ENCODE measurements around the gene DNMT3L.
"Not testable (repeated sequence)": the region's sequence is repeated elsewhere in the genome, so short reads cannot be mapped to it uniquely, and the experiment has no call there.

DNMT3L gene

DNA sequence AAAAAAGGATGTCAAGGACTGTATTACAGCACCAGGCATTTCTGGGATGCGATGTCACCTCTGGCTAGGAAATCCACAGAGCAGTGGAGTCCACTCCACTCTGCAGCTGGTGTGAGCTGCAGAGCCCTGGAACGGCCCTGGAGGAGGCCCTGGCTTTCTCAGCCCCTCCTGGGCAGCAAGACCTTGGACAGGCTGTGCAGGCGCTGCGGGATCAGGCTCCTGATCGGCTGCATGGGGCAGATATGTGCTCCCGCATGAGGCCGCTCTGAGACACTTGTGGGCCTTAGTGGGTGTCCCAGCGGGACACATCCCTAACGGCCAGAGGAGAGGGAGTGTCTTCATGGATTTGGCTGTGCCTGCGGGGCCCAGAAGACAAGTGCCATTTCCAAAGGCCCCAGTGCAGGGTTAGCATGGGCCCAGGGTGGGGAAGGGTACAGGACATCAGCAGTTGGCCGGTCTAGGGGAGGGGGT lies 6.2 kb downstream of the DNMT3L start:
- TF ChIP-seq EZH2phosphoT487 (IDR thresholded peaks at IDR 0.05; ENCODE audit: borderline replicate concordance) = no peak
- TF ChIP-seq, protein P1, sequence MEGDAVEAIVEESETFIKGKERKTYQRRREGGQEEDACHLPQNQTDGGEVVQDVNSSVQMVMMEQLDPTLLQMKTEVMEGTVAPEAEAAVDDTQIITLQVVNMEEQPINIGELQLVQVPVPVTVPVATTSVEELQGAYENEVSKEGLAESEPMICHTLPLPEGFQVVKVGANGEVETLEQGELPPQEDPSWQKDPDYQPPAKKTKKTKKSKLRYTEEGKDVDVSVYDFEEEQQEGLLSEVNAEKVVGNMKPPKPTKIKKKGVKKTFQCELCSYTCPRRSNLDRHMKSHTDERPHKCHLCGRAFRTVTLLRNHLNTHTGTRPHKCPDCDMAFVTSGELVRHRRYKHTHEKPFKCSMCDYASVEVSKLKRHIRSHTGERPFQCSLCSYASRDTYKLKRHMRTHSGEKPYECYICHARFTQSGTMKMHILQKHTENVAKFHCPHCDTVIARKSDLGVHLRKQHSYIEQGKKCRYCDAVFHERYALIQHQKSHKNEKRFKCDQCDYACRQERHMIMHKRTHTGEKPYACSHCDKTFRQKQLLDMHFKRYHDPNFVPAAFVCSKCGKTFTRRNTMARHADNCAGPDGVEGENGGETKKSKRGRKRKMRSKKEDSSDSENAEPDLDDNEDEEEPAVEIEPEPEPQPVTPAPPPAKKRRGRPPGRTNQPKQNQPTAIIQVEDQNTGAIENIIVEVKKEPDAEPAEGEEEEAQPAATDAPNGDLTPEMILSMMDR (conservative IDR thresholded peaks at IDR 0.05; ENCODE audit: low read length) = no peak
- no peaks in the 10 kb centered on the region for H3F3A ChIP-seq (ENCODE audit: low read depth)
- no peaks in the 10 kb centered on the region for H3K79me2 ChIP-seq (ENCODE audit: insufficient read depth, low read length)
- H3K4me1 ChIP-seq (ENCODE audit: insufficient read depth, low read length, poor library complexity, severe bottlenecking) = no peaks in the 10 kb centered on the region
- no peaks in the 10 kb centered on the region for H3K27me3 ChIP-seq (ENCODE audit: insufficient read depth, low read length, poor library complexity, severe bottlenecking)
- no peak overlapping the region for H3K4me3 ChIP-seq (ENCODE audit: low read length, poor library complexity, severe bottlenecking)
- no peaks in the 10 kb centered on the region for H3K36me3 ChIP-seq (ENCODE audit: insufficient read depth, low read length)
- H4K20me1 ChIP-seq (ENCODE audit: insufficient read depth, low read length, poor library complexity, severe bottlenecking) = no peaks in the 10 kb centered on the region
- H2AFZ ChIP-seq (ENCODE audit: low read length) = no peak overlapping the region
- no peaks in the 10 kb centered on the region for H3K9me3 ChIP-seq (ENCODE audit: insufficient read depth, low read depth, low read length)
- no peaks in the 10 kb centered on the region for H3K9me2 ChIP-seq (replicated peaks; ENCODE audit: low read depth, low read length)
- H3K9ac ChIP-seq (ENCODE audit: low read depth, low read length, poor library complexity, severe bottlenecking) = no peak overlapping the region
- no peak overlapping the region for H3K4me2 ChIP-seq (ENCODE audit: low read depth, low read length, poor library complexity, severe bottlenecking)

DNA sequence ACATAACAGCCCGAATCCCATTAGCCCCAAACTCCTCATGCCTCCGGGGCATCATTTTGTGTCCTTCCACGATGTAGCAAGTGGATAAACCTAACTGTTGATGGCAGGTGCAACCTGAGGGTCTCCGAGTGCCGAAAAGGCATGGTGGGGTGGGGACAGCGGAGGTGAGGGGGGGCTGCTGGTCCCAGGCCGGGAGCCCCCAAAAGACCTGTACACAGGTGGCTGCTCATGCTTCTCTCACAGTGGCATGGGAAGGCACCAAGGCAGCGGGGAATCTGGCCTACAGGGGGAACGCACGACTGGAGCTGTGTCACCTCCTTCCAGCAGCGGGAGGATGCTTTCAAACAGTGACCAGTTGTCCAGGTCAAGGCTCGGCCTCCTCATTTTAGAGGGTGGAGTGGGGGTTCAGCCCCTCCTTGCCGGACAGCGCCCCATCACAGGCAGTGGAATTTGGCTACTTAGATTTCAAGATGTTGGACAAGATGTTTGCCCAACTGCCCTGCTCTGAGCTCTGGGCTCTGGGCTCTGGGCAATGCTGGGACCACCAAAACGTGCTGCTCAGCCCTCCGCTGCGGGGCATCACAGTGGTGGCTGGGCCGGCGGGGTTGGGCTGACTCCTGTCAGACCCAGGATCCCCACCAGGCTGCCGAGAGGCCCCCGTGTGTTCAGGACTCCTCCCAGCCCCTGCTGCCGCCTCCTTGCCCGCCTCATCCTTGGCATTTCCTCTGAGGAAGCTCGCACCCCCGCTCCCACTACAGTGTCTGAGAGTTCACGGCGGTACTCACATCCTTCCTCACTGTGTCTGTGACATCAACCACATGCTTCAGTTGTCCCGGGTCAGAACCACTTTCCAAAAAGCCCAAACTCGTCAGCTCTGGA lies 7.6 kb downstream of the DNMT3L start:
- H3K9me3 ChIP-seq (ENCODE audit: insufficient read depth, low read depth, low read length) = no peaks in the 10 kb centered on the region
- no peaks in the 10 kb centered on the region for H3K4me1 ChIP-seq (ENCODE audit: insufficient read depth, low read length, poor library complexity, severe bottlenecking)
- H3K4me3 ChIP-seq (ENCODE audit: low read length, poor library complexity, severe bottlenecking) = no peak overlapping the region
- no peaks in the 10 kb centered on the region for H3K9me2 ChIP-seq (replicated peaks; ENCODE audit: low read depth, low read length)
- no peak overlapping the region for H2AFZ ChIP-seq (ENCODE audit: low read length)
- no peaks in the 10 kb centered on the region for H3F3A ChIP-seq (ENCODE audit: low read depth)
- no peak overlapping the region for H3K4me2 ChIP-seq (ENCODE audit: low read depth, low read length, poor library complexity, severe bottlenecking)
- no peaks in the 10 kb centered on the region for H4K20me1 ChIP-seq (ENCODE audit: insufficient read depth, low read length, poor library complexity, severe bottlenecking)
- no peaks in the 10 kb centered on the region for H3K27me3 ChIP-seq (ENCODE audit: insufficient read depth, low read length, poor library complexity, severe bottlenecking)
- no peaks in the 10 kb centered on the region for H3K36me3 ChIP-seq (ENCODE audit: insufficient read depth, low read length)
- H3K9ac ChIP-seq (ENCODE audit: low read depth, low read length, poor library complexity, severe bottlenecking) = no peak overlapping the region
- no peaks in the 10 kb centered on the region for H3K79me2 ChIP-seq (ENCODE audit: insufficient read depth, low read length)
- TF ChIP-seq EZH2phosphoT487 (IDR thresholded peaks at IDR 0.05; ENCODE audit: borderline replicate concordance) = no peak

DNA sequence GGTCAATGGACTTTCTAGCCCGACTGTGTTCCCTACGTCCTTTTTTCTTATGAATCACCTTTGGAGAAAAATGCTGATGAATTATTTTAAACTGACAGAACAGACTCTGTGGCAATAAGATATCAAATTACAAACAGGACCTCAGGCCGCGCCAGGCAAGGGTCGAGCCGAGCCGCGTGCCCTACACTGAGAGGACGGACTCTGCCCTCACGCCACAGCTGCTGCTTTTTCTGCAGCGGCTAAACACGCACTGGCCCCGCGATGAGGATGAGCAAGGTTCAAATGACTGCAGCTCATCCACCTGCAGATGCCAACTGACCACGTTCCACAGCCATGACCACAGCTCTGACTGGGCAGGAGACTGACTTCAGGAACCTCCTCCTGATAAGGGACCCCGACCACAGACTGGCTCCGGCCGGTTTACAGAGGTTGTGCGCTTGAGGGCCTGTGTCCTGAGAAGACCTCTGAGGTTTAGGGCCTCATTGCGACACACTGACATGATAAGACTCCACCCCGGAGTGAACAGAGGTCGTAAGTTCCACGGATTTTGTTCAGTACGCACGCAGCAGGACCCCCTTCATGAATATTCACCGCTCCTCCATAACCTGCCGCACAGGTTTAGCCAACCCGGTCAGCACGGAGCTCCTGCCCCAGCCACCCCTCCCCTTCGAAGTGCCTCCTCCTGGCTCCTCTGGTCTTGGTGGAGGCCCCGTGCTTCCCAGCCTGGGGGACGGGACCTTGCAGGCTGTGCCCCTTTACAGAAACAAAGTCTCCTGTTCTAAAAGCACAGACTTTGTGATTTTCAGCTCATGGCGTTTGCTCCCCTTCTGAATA lies 12.3 kb downstream of the DNMT3L start:
- not testable (repeated sequence) for H3K4me2 ChIP-seq (ENCODE audit: low read depth, low read length, poor library complexity, severe bottlenecking); H3K27me3 ChIP-seq (ENCODE audit: insufficient read depth, low read length, poor library complexity, severe bottlenecking); H3K36me3 ChIP-seq (ENCODE audit: insufficient read depth, low read length); H3K9me3 ChIP-seq (ENCODE audit: insufficient read depth, low read depth, low read length); H3K9me2 ChIP-seq (replicated peaks; ENCODE audit: low read depth, low read length); H4K20me1 ChIP-seq (ENCODE audit: insufficient read depth, low read length, poor library complexity, severe bottlenecking); H3K9ac ChIP-seq (ENCODE audit: low read depth, low read length, poor library complexity, severe bottlenecking); H2AFZ ChIP-seq (ENCODE audit: low read length); H3K4me1 ChIP-seq (ENCODE audit: insufficient read depth, low read length, poor library complexity, severe bottlenecking); H3F3A ChIP-seq (ENCODE audit: low read depth); H3K79me2 ChIP-seq (ENCODE audit: insufficient read depth, low read length); H3K4me3 ChIP-seq (ENCODE audit: low read length, poor library complexity, severe bottlenecking)

DNA sequence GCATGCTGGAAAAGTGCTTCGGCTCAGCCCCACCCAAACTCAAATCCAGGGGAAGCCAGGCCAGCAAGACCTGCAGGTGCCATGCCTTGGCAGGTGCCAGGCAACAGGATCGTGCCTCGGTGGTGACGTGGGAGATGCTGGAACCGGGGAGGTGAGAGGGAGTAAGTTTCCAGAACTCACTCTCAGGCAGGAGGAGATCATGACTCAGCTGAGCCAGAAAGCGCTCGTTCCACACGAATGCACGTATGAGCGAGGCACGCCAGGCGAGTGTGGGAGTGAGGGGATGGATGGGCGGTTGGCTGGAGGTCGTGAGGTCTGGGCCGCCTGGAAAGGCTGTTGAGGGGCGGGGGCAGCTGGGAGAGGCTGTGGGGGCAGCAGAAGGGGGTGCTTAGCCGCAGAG lies 13.8 kb downstream of the DNMT3L start:
- H3K36me3 ChIP-seq (ENCODE audit: insufficient read depth, low read length); H3K9ac ChIP-seq (ENCODE audit: low read depth, low read length, poor library complexity, severe bottlenecking): not testable (repeated sequence)

DNA sequence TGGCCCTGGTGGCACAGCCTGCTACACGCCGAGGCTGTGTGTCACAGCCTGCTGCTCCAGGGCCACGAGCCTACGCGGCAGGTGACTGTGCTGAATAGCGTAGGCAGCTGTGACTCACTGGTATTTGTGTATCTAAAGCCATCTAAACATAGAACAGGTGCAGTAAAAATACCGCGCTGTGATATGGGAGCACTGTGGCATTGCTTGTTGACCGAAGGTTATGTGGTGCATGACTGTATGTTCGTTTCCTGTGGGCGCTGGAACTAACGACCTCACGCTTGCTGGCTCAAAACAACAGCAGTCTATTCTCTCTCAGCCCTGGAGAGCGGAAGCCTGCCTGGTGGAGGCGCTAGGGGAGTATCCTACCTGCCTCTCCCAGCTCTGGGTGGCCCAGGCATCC lies 17.7 kb downstream of the DNMT3L start:
- H3K4me1 ChIP-seq (ENCODE audit: insufficient read depth, low read length, poor library complexity, severe bottlenecking); H3K4me2 ChIP-seq (ENCODE audit: low read depth, low read length, poor library complexity, severe bottlenecking); H3K9me3 ChIP-seq (ENCODE audit: insufficient read depth, low read depth, low read length); H3K27me3 ChIP-seq (ENCODE audit: insufficient read depth, low read length, poor library complexity, severe bottlenecking); H3K36me3 ChIP-seq (ENCODE audit: insufficient read depth, low read length); H2AFZ ChIP-seq (ENCODE audit: low read length); H3K9ac ChIP-seq (ENCODE audit: low read depth, low read length, poor library complexity, severe bottlenecking); H3F3A ChIP-seq (ENCODE audit: low read depth); H3K79me2 ChIP-seq (ENCODE audit: insufficient read depth, low read length); H3K9me2 ChIP-seq (replicated peaks; ENCODE audit: low read depth, low read length); H4K20me1 ChIP-seq (ENCODE audit: insufficient read depth, low read length, poor library complexity, severe bottlenecking); H3K4me3 ChIP-seq (ENCODE audit: low read length, poor library complexity, severe bottlenecking): not testable (repeated sequence)

More for the DNA sequence above, 13.8 kb downstream of the DNMT3L start:
- H3K9me2 ChIP-seq (replicated peaks; ENCODE audit: low read depth, low read length); H3K4me3 ChIP-seq (ENCODE audit: low read length, poor library complexity, severe bottlenecking); H2AFZ ChIP-seq (ENCODE audit: low read length); H3K27me3 ChIP-seq (ENCODE audit: insufficient read depth, low read length, poor library complexity, severe bottlenecking); H4K20me1 ChIP-seq (ENCODE audit: insufficient read depth, low read length, poor library complexity, severe bottlenecking); H3K4me1 ChIP-seq (ENCODE audit: insufficient read depth, low read length, poor library complexity, severe bottlenecking); H3K79me2 ChIP-seq (ENCODE audit: insufficient read depth, low read length); H3K9me3 ChIP-seq (ENCODE audit: insufficient read depth, low read depth, low read length); H3F3A ChIP-seq (ENCODE audit: low read depth); H3K4me2 ChIP-seq (ENCODE audit: low read depth, low read length, poor library complexity, severe bottlenecking): not testable (repeated sequence)

DNA sequence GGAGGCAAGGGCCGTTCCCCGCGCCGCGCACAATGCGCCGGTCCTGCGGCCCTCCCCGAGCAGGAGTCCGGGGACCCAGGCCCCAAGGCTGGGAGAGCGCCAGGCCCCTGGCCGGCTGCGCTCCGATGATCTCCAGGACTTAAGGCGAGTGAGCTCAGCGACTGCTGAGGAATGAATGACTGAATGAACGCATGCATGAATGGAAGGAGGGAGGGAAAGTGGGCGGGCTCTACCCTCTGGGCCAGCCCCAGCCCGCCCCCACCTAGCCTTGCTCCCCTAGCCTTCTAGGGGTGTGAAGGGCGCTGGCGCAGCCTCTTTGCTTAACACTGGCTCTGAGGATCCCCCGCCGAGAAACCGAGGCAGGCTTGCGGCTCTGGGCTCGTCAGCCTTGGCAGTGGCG lies 20.4 kb downstream of the DNMT3L start:
- H3K79me2 ChIP-seq (ENCODE audit: insufficient read depth, low read length); H3K36me3 ChIP-seq (ENCODE audit: insufficient read depth, low read length); H3K9me2 ChIP-seq (replicated peaks; ENCODE audit: low read depth, low read length); H3F3A ChIP-seq (ENCODE audit: low read depth); H3K9ac ChIP-seq (ENCODE audit: low read depth, low read length, poor library complexity, severe bottlenecking); H3K4me2 ChIP-seq (ENCODE audit: low read depth, low read length, poor library complexity, severe bottlenecking); H2AFZ ChIP-seq (ENCODE audit: low read length); H3K4me3 ChIP-seq (ENCODE audit: low read length, poor library complexity, severe bottlenecking); H3K27me3 ChIP-seq (ENCODE audit: insufficient read depth, low read length, poor library complexity, severe bottlenecking); H3K4me1 ChIP-seq (ENCODE audit: insufficient read depth, low read length, poor library complexity, severe bottlenecking); H4K20me1 ChIP-seq (ENCODE audit: insufficient read depth, low read length, poor library complexity, severe bottlenecking); H3K9me3 ChIP-seq (ENCODE audit: insufficient read depth, low read depth, low read length): not testable (repeated sequence)

Data from Loucy (cell line).